GM21737 (cell line): ENCODE measurements around the gene TMEM214.

ENCODE experiments used
- ATAC-seq: cut with Tn5 transposase; IDR thresholded peaks from one replicate; pipeline ENCODE4 v1.9.1; 2021; ENCODE audit warnings: mild to moderate bottlenecking, moderate library complexity; ENCODE audit not compliant: unreplicated experiment

The TMEM214 gene

DNA sequence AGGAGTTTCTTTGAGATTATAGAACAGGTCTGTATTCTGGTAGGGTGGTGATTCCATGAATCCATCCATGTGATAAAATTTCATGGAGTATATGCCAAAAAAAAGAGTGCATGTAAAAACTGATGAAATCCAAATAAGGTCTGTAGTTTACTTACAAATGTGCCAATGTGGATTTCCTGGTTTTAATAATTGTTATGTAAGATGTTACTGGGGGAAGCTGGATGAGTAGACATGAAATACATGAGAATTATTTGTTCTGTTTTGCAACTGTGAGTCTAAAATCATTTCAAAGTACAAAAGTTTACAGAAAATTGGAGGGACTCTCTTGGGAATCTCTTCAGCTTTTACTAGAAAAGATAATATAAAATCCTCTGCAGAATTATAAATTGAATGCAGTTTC is 23.7 kb upstream of the TMEM214 start:
- no peak for ATAC-seq

DNA sequence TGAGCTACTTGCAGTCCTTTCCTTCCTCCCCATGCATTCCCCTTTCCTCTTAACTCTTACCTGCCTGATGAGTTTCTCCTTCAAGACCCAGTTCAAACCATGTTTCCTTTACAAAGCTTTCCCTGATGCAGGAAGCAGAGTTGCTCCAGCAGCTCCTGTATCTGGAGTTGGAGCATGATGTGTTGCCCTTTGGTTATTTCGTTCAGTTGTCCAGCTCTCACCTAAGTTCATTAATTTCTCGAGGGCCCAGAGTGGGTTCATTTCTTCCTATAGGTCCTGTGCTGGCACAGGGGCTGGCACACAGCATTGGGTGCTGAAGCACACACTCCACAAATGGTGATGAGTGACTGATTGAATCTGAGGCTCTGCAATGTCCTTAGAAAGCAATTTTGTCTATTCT is 23.0 kb upstream of the TMEM214 start:
- no peak for ATAC-seq

DNA sequence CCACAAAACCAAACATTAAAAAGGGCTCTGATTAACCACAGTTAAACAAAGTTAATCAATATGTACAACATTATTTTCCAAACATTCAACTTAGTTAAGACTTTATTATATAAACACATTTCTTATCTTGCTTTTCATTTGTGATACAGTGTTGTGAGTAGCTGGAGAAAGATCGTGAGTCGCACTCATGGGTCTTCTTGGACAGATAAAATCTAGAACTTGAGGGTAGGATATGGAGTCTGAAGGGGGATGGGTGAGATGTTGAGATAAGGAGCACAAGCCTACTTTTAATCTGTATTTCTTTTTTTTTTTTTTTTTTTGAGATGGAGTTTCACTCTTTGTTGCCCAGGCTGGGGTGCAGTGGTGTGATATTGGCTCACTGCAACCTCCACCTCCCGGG is 22.6 kb upstream of the TMEM214 start:
- ATAC-seq = no peak

DNA sequence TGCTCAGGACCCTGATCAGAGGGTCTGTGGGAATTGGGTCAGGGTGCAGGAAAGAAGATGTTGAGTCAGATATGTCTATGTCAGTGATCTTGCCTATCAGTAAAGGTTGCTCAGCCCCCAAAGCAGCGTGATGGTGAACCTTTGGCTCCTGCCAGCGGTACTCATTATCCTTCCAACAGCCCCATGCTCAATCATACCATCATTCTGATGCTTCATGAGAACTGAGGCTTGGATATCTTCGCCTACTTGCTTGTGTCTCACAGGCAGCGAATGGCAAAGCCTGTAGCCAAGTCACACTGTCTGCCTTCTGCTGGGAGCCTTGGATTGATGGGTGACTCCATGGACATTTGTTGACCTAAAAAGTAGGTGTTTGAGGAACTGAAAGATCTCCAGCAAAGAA is 19.0 kb upstream of the TMEM214 start:
- no peak for ATAC-seq

DNA sequence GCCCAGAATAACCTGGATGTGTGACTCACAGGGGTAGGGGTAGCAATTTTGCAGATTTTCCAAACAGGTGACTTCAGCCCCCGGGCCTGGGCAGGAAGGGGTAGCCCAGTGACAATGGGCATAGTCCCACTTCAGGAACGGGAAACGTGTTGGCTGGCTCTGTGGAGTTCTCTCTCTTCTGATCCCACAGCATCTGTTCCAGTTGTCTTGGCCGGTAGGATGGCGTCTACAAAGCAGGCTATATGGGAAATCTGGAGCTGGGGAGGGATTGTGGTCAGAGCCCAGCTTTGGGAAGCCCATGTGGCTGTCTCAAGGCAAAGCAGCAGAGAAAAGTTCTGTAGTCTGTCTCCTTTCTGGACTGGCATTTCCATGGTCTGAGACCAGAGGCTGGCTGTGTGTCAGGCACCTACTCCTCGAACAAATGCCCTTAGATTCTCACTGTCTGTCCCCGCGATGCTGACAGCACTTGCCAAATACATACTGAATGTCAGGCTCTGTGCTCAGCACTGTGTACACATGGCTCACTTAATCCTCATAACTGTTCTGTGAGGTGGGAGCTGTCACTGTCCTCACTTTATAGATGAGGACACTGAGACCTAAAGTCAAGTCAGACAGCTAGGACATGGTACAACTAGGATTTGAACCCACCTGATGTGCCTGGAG is 17.9 kb upstream of the TMEM214 start:
- no peak for ATAC-seq

DNA sequence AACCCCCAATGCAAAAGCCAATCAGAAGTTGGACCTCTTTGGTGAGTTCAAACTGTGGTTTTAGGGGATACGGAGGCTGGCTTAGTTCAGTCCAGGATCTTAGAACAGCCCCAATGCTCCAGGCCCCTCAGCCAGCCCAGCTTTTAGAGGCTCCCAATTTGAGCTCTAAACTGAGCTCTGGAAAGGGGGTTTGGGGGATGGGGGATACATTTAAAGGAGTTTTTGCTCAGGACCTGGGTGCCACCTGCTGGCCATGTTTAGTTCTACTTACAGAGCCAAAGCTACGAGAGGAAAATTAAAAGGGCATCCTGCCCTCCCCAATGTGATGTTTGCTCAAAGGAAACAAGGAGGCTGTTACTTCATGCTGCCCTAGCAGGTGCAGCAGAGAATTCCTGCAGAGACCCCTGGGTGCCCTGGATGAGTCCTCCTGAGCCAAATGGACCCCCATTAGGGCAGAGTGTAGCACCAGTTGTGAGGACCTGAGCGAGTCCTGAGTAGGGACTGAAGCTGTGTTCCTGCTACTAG is 15.9 kb upstream of the TMEM214 start:
- ATAC-seq = no peak

DNA sequence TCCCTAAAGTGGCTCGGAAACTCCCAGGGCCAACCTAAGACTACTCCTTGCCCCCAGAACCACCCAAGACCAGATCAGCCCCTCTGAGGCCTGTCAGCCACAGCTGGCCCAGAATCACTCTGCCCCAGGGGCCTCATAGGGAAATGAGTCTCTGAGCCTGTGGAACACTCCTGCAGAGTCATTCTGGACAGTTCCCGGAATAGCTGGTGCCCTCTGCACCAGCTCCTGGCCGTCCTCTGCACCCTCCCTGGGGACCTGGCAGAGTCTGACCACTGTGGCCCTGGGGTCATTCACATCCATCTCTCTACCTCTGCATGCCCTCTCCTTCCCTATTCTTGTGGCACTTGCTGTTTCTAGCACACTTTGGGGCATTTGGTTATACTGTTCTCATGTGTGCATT is 14.6 kb upstream of the TMEM214 start:
- ATAC-seq = no peak

DNA sequence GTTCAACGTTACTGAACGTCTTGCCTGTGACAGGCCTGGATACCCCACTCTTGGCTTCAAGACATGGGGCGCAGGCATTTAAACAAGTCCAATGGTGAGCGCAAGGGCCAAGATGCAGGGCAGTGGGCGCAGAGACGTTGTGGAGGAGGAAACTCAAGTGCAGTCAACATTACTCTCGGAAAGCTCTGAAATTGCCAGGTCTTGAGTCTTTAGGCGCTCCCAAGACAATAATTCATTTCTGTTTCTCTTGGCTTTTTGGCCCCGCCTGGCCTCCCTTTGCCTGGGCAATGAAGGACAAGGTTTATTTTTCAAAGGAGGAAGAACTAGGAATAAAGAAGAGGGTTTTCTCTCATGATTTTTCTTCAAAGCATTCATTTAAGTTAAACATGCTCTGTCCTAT is 13.3 kb upstream of the TMEM214 start:
- no peak for ATAC-seq

DNA sequence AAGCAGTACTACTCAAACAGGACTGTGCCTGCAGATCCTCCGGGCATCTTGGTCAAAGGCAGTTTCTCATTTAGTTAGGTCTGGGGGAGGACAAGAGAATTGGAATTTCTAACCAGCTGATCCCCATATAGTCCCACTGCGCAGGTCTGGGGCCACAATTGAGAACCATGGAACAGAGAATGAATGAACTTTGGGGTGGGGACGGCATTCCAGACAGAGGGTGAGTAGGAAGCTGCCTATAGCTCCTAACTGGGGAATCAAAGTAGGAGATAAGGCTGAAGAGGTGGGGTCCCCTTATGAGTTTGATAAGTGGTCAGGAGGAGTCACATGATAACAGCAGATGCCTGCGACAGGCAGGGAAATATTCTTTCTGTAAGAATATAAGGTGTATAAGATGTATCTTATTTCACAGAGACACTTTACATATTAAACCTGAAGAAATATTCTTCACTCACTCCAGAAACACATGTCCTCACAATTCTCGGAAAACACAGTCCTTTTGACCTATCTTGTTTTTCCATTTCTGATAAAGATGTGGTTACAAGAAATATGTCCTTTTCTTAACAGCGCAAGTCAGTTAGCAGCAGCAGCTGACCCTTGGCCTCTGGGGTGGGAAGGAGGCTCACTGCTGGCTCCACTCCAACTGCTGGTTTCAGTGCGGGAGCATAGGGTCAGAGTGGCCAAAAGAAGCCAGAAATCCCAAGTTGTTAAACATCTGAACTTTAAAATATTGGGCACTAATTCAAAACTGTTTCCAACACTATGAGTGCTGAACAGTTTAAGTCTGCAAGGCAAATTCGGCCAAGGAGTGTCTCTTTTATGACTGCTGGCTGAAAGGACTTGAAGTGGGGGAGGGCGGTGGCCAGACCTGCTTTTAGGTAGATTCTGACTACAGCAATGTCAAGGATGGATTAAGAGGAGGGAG is 12.6 kb upstream of the TMEM214 start:
- ATAC-seq = no peak

DNA sequence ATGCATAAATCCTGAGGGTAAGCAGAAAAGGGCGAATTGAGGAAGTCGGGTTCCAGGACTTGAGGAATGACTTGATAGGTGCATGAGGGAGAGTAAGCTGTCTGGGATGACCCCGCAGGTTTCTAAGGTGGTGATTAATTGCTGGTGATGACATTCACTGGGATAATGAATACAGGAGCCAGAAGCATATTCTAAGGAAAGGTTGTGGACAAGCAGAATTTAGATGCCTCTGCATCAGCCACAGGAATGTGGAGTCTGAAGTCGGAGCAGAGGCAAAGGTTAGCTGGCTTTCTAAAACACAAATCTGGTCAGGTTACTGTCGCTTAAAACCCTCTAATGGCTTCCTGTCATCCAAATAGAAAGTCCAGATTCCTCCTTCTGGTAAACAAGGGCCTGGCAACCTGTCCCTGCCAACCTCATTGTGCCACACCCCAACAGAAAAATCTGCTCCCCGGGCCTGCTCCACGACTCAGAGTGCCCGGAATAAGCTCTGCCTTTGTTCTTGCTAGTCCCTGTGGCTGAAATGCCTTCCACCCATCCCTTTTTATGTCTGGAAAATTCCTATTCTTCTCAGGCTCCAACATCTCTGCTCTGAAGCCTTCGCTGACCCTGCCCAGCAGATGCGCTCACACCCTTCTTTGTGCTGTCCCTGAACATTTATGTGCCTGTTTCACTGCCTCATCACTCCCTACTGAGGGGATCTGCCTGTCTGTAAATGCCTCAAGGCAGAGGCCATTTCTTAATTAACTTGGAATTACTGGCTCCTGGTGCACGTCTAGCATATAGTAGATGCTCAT is 11.3 kb upstream of the TMEM214 start:
- no peak for ATAC-seq

DNA sequence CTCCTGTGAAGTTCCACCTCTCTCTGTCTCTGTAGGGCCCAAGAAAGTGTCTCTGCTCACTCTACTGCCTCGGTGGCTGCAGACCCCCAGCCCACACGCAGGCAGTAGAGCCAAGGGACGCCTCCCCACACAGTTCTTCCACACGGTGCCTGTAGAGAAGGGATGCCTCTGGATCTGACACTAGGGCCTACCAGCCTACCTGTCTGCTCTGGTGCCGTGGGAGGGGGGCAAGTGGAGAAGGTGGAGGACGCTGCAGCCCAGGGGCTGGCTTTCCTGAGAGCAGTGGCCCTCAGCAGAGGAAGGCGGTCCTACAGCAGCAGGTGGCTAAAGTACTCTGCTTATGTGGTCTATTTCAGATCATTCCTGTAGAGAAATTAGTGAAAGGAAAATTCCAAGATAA is 9.0 kb upstream of the TMEM214 start:
- no peak for ATAC-seq

DNA sequence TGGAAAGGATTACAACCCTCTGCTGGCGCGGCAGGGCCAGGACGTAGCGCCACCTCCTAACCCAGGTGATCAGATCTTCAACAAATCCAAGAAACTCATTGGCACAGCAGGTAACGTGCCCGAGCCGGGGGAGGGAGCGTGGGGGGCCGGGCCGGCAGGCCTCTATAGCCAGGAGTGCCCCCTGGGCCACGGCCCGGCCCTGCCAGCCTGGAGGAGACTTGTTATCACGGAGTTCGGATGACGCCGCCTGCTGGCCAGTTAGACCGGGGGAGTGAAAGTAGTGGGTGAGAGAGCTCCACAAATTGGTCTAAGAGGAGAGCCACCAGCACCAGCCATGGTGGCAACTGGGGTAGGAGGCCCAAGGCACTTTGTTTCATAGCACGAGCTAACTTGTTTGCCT is 8.6 kb upstream of the TMEM214 start:
- ATAC-seq = no peak

DNA sequence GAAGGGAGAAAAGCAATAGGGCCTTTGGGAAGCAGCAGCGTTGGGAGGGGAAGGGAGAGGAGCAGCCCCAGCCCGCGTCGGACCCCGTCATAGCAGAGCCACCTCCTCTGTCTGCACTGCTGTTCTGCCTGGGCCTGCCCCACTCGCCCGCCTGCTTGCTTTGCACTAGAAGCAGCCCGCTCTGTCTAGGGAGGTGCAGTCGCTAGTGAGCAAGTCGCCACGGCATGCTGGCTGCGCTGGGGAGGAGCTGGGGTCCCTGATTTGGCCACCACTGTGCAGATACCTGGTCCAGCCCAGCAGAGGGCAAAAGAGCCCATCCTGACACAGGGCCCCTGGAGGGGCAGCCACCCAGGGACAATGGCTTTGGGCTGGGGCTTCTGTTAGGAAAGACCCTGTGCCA is 8.0 kb upstream of the TMEM214 start:
- no peak for ATAC-seq

DNA sequence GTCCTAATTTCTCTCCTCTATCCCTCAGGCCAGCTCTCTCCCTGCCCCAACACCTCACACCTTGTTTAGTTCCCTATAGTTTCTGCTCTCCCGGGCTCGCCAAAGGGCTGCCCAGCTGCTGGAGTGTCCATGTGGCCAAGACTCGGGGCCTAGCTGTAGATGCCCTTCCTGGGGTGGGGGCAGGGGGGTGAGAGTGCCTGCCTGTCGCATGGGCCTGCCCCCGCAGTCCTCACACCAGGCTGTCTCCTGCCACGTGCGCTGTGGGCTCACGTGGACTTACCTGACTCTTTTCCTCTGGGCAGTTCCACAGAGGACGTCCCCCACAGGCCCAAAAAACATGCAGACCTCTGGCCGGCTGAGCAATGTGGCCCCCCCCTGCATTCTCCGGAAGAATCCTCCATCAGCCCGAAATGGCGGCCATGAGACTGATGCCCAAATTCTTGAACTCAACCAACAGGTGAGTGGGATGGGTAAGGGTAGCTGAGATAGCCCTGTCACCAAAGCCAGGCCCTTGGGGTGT is 7.4 kb upstream of the TMEM214 start:
- no peak for ATAC-seq

DNA sequence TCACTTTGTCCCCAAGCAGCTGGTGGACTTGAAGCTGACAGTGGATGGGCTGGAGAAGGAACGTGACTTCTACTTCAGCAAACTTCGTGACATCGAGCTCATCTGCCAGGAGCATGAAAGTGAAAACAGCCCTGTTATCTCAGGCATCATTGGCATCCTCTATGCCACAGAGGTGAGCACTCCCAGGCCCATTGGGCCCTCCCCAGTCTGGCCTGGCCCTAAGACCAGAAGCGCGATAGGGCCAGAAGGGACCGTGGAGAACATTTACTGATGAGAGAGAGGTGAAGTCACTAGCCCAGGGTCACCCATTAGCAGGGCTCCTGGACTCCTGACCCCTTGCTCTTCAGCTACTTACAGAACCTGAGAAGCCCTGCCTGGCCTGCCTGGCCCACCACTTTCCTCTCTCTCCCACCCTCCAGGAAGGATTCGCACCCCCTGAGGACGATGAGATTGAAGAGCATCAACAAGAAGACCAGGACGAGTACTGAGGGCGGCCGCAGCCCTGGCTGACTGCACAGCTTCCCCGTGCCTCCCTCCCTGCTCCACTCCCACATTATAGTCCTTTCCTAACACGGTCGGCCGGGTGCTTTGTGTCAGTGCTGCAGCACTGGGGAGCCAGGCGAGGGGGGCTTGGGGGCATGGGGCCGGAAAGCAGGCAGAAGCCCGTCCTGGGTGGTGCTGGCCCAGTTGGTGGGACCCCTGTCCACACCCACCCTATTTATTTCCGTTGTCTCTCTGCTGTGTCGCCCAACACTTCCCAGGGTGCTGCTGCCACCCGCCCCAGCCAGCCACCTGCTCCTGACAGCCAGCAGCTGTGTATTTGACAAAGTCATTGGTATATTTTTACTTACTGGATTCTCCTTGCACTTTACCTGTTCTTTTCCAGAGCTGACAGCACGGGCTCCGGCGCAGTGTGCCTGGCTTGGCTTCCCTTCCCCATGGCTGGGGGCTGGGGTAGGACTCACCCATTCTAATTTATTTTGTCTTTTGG is 6.6 kb upstream of the TMEM214 start:
- ATAC-seq = no peak

DNA sequence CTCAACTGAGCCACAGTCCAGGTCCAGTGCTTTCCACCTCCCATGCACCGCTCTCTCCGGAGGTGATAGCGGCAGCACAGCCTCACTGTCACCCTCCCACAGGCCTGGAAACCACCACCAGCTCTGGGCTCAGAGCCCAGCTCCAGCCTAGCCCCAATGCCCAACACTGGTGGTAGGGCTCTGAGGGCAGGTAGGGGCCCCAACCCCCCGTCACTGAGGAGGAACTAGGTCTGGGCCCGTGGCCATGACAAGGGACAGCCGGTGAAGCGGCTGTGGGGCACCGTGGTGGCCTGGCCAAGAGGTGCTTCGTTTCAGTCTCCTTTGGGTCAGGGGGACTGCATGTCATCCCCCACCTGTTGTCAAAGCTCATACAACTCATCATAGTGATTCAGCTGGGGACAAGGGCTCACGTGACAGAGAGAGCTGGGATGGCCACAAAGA is 5.5 kb upstream of the TMEM214 start:
- no peak for ATAC-seq

DNA sequence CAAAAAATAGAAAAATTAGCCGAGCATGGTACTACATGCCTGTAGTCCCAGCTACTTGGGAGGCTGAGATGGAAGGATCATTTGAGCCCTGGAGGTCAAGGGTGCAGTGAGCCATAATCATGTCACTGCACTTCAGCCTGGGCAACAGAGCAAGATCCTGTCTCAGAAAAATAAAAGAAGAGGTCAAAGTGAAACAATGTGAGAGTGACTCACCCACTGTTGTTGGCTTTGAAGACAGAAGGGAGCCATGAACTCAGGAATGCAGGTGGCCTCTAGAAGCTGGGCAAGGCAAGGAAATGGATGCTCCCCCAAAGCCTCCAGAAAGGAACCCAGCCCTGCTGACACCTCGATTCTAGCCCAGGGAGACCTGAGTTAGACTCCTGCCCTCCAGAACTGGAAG is 3.7 kb upstream of the TMEM214 start:
- ATAC-seq = no peak

DNA sequence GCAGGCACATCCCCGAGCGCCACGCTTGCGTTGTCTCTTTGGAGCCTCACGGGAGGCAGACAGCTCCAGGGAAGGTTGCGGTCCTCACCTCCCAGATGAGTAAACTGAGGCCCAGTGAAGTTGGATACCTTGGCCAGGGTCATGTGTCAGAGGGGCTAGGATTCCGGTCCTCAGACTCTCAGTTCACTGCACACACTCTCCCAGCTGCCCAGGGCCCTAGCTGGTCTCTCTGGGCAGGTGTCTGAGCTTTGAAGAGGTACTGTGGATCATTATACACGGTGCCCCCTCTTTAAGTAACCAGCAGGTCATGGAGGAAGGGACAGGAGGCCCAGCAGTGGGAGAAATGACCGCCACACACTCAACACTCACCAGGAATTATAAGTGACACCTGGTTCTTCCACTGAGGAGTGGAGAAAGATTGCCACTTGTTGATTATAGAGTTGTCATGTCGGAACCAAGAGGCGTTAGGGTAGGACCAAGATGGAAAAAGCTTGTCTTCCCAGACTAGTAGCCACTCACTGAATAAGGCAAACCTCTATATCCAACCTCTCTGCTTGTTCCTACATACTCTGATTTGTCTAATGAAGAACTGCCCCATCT is 588 bp downstream of the TMEM214 start:
- no peak for ATAC-seq

DNA sequence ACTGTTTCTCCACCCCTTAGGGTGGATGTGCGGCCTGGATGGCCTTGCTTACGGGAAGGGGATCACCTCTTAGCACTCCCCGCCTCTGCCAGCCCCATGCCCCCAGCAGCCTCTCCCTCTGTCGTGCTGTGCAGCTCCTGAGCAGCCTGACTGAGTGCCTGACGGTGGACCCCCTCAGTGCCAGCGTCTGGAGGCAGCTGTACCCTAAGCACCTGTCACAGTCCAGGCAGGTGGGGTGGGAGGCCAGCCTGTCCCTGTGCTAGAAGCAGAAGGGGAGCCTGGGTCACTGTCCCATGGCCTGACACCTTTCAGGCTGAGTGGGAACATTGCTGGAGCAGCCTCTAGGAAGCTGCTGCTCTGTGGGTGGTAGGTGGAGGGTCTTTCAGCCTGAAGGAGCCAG is 5.2 kb downstream of the TMEM214 start:
- ATAC-seq = no peak
